Osteoblast (primary cell): ENCODE data around the gene DLG2. TPM values are rescaled to one million over a fixed set of nuclear protein-coding genes. Genes with fewer than 3 reads are reported as not detected.

Experiments
- DNase-seq: peaks from one replicate; pipeline ENCODE4 v3.0.0; 2011; ENCODE audit warnings: low spot score, mixed read lengths; ENCODE audit not compliant: insufficient read length; ENCODE audit errors: missing footprints
- H2AFZ ChIP-seq: 2 replicates; pipeline ENCODE4 v1.6.0; 2011; ENCODE audit warnings: mild to moderate bottlenecking, low read length
- H3K27ac ChIP-seq: 2 replicates; pipeline ENCODE4 v1.5.1; 2011; ENCODE audit warnings: mild to moderate bottlenecking, low read depth, low read length, moderate library complexity
- H3K27me3 ChIP-seq: 2 replicates; pipeline ENCODE4 v1.6.0; 2012; ENCODE audit warnings: mild to moderate bottlenecking, control low read depth, inconsistent platforms, low read length, moderate library complexity; ENCODE audit not compliant: insufficient read depth
- H3K36me3 ChIP-seq: 2 replicates; pipeline ENCODE4 v1.5.1; 2011; ENCODE audit warnings: mild to moderate bottlenecking, low read length, control low read depth, moderate library complexity; ENCODE audit not compliant: insufficient read depth
- H3K4me1 ChIP-seq: 2 replicates; pipeline ENCODE4 v1.5.1; 2011; ENCODE audit warnings: mild to moderate bottlenecking, low read length, control low read depth, moderate library complexity; ENCODE audit not compliant: insufficient read depth
- H3K4me2 ChIP-seq: 2 replicates; pipeline ENCODE4 v1.6.0; 2011; ENCODE audit warnings: mild to moderate bottlenecking, low read length; ENCODE audit not compliant: insufficient read depth
- H3K4me3 ChIP-seq: fragments of 200-600 bp; sonication (generic); 3 replicates; pipeline ENCODE4 v1.5.1; 2012; ENCODE audit warnings: mild to moderate bottlenecking, low read length, inconsistent platforms; ENCODE audit not compliant: insufficient read depth
- H3K79me2 ChIP-seq: 2 replicates; pipeline ENCODE4 v1.6.0; 2012; ENCODE audit warnings: mild to moderate bottlenecking, low read length, control low read depth, inconsistent platforms; ENCODE audit not compliant: insufficient read depth
- H3K9me3 ChIP-seq: 2 replicates; pipeline ENCODE4 v1.5.1; 2011; ENCODE audit warnings: low read depth, low read length, control low read depth
- H4K20me1 ChIP-seq: 2 replicates; pipeline ENCODE4 v1.6.0; 2012; ENCODE audit warnings: mild to moderate bottlenecking, low read length, control low read depth; ENCODE audit not compliant: insufficient read depth
- total RNA-seq: library from RNA; depleted of rRNA; stranded (reverse); fragments of >200 nt; gene quantifications from 2 replicates; pipeline ENCODE4 v1.2.3, GENCODE V29; 2012
- TF ChIP-seq, protein P1 (sequence below): IDR thresholded peaks from 2 replicates; pipeline ENCODE4 v1.5.1; 2011; ENCODE audit warnings: mild to moderate bottlenecking, low read depth, low read length, moderate library complexity; ENCODE audit errors: extremely low read depth

Gene DLG2
- total RNA-seq, 1 donor: 3.3 TPM

GRCh38 chr11:84837402-84838069, 789.6 kb downstream of the DLG2 start:
- H3K79me2 ChIP-seq: no peaks in the 10 kb centered on the region
- TF ChIP-seq, protein P1, sequence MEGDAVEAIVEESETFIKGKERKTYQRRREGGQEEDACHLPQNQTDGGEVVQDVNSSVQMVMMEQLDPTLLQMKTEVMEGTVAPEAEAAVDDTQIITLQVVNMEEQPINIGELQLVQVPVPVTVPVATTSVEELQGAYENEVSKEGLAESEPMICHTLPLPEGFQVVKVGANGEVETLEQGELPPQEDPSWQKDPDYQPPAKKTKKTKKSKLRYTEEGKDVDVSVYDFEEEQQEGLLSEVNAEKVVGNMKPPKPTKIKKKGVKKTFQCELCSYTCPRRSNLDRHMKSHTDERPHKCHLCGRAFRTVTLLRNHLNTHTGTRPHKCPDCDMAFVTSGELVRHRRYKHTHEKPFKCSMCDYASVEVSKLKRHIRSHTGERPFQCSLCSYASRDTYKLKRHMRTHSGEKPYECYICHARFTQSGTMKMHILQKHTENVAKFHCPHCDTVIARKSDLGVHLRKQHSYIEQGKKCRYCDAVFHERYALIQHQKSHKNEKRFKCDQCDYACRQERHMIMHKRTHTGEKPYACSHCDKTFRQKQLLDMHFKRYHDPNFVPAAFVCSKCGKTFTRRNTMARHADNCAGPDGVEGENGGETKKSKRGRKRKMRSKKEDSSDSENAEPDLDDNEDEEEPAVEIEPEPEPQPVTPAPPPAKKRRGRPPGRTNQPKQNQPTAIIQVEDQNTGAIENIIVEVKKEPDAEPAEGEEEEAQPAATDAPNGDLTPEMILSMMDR: no peak
- H3K27ac ChIP-seq: no peak overlapping the region
- H3K9me3 ChIP-seq: no peaks in the 10 kb centered on the region
- no peaks in the 10 kb centered on the region for H4K20me1 ChIP-seq
- H3K4me2 ChIP-seq: no peak overlapping the region
- no peaks in the 10 kb centered on the region for H3K4me1 ChIP-seq
- no peaks in the 10 kb centered on the region for H3K36me3 ChIP-seq
- H3K4me3 ChIP-seq: no peak overlapping the region
- H2AFZ ChIP-seq: no peak overlapping the region
- no peaks in the 10 kb centered on the region for H3K27me3 ChIP-seq
- DNase-seq: peak; percentile 84

- Histone ChIP-seq H3K9me3 (no peaks in the 10 kb centered on the region), H3K79me2 (no peaks in the 10 kb centered on the region)
These were observed 790.8 kb downstream of the DLG2 start for GRCh38 chr11:84836371-84836770.

DNA sequence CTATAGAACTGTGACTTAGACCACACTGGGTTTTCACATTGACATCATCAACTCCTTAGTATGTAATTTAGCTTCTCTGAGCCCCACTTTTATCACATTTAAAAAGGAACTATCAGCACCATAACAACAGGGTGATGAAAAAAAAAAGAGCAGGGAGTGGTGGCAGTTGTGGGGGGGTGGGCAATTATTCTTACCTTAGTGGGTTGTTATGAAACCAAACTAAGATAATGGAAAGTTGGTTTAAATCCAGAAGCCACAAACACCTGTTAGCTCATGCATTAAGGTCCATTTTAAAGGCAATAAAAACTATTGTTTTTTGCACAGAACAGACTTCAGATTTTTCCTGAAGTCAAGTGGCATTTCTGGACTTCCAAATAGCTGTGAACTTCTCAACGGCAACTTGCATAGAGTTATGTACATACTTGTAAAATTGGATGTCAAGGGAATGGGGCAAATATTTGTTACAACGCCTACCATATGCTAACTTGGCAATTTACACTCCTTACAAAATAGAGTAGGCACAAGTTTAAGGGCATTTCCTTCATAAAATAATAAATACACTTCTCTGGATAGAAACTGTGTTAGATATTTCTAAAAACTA, 793.6 kb downstream of the DLG2 start:
- no peaks in the 10 kb centered on the region for H3K79me2 ChIP-seq
- no peak overlapping the region for H2AFZ ChIP-seq
- H3K27me3 ChIP-seq: no peaks in the 10 kb centered on the region
- no peaks in the 10 kb centered on the region for H4K20me1 ChIP-seq
- H3K27ac ChIP-seq: no peak overlapping the region
- TF ChIP-seq, protein P1: no peak
- no peaks in the 10 kb centered on the region for H3K4me1 ChIP-seq
- no peaks in the 10 kb centered on the region for H3K36me3 ChIP-seq
- H3K9me3 ChIP-seq: no peaks in the 10 kb centered on the region
- H3K4me2 ChIP-seq: no peak overlapping the region
- H3K4me3 ChIP-seq: no peak overlapping the region
- no peak for DNase-seq

More at GRCh38 chr11:84836371-84836770, 790.8 kb downstream of the DLG2 start:
- no peak for DNase-seq
- Histone ChIP-seq H3K36me3 (no peaks in the 10 kb centered on the region), H3K4me1 (no peaks in the 10 kb centered on the region), H4K20me1 (no peaks in the 10 kb centered on the region), H3K27me3 (no peaks in the 10 kb centered on the region), H2AFZ (no peak overlapping the region), H3K4me3 (no peak overlapping the region), H3K27ac (no peak overlapping the region), H3K4me2 (no peak overlapping the region)
- TF ChIP-seq, protein P1: no peak

DNA sequence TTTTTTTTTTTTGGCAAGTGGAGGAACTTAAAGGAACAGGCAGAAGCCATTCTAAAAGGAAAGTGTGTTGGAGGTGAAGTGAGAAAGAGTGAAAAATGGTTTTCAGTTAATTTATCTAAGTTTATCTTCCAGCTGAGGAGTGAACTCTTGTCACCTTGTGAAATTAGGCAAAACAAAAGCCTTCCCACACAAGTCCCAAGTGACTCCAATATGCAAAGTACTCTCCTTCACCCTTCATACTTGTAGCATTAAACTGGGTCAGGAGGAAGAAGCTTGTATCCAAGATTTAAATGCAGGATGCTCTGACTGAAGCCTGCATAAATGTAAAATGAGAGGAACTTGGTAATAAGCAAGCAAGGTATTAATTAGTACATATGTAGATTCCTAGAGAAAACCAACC, 796.8 kb downstream of the DLG2 start:
- no peak overlapping the region for H3K27ac ChIP-seq
- no peak for DNase-seq
- TF ChIP-seq, protein P1: no peak

More for the DNA sequence above, 796.8 kb downstream of the DLG2 start:
- Histone ChIP-seq H3K4me1 (no peaks in the 10 kb centered on the region), H3K79me2 (no peaks in the 10 kb centered on the region), H3K36me3 (no peaks in the 10 kb centered on the region), H3K4me2 (no peak overlapping the region), H3K9me3 (no peaks in the 10 kb centered on the region), H3K27me3 (no peaks in the 10 kb centered on the region), H4K20me1 (no peaks in the 10 kb centered on the region), H3K4me3 (no peak overlapping the region), H2AFZ (no peak overlapping the region)
